HCT116 (cell line): Measurements from ENCODE around the gene HEATR5A. TPM values are rescaled to one million over a fixed set of nuclear protein-coding genes. Genes with fewer than 3 reads are reported as not detected.

Experiments
- ATAC-seq: fragments of 200-7000 bp; cut with Tn5 transposase; 2 replicates; pipeline ENCODE4 v1.9.1; 2020; ENCODE audit warnings: mild to moderate bottlenecking, moderate library complexity
- BruUV-seq: library from RNA; stranded (reverse); fragments of 400-500 nt; replicated peaks from 2 replicates; lab custom pipeline; 2021; lab: Mats Ljungman, UMichigan
- CTCF ChIA-PET: fragments of 300-600 bp; sonication (Branson Sonifier 250); formaldehyde crosslinking; loops from one replicate; lab custom pipeline; 2021; ENCODE audit warnings: antibody characterized with exemption; lab: Charles Lee
- POLR2A ChIA-PET: fragments of 300-600, 350-600 bp; sonication (Branson Sonifier 250); formaldehyde crosslinking; loops from one replicate; lab custom pipeline; 2021; ENCODE audit warnings: antibody characterized with exemption; lab: Charles Lee
- RAD21 ChIA-PET, 2 experiments: fragments of 300-600 bp; sonication (Branson Sonifier 250); formaldehyde crosslinking; loops; one replicate each; lab custom pipeline; 2023; ENCODE audit warnings: low total read pairs in 2 of 2; ENCODE audit not compliant: uncharacterized antibody in 2 of 2, unreplicated experiment in 2 of 2, low non-redundant PET in 1 of 2; lab: Charles Lee
- DNase-seq: peaks from one replicate; pipeline ENCODE4 v3.0.0-alpha.2; 2010; ENCODE audit warnings: low read depth, low spot score
- H2AFZ ChIP-seq: fragments of 200-600 bp; shearing (Covaris generic), sonication (generic); 2 replicates; pipeline ENCODE4 v1.6.1; 2017; ENCODE audit warnings: low read depth, mixed run types, mixed read lengths, antibody characterized with exemption, low read length; ENCODE audit not compliant: poor library complexity, severe bottlenecking
- H3K27ac ChIP-seq: 2 replicates; pipeline ENCODE4 v1.5.1; 2012; ENCODE audit warnings: low read depth, low read length
- H3K27me3 ChIP-seq: fragments of 200-600 bp; sonication (generic); 2 replicates; pipeline ENCODE4 v1.6.1; 2016; ENCODE audit warnings: mixed run types, low read length, mixed read lengths; ENCODE audit not compliant: insufficient read depth
- H3K36me3 ChIP-seq, 2 experiments: fragments of 200-500 bp in 1 of 2; fragments of 200-600 bp in 1 of 2; sonication (Bioruptor generic) in 1 of 2; sonication (generic) in 1 of 2; 2 replicates each; pipeline versions ENCODE4 v1.5.1 to v1.6.1; 2014 to 2016; ENCODE audit warnings: low read length in 2 of 2, inconsistent platforms in 1 of 2, mixed read lengths in 1 of 2, mixed run types in 1 of 2; ENCODE audit not compliant: insufficient read depth in 2 of 2, control insufficient read depth in 1 of 2
- H3K4me1 ChIP-seq, 2 experiments: fragments of 200-600 bp in 1 of 2; sonication (generic) in 1 of 2; 2 replicates each; pipeline versions ENCODE4 v1.5.1 to v1.6.1; 2012 to 2017; ENCODE audit warnings: low read length in 2 of 2, inconsistent platforms in 1 of 2, mild to moderate bottlenecking in 1 of 2, mixed read lengths in 1 of 2, mixed run types in 1 of 2, moderate library complexity in 1 of 2; ENCODE audit not compliant: insufficient read depth in 2 of 2, control insufficient read depth in 1 of 2
- H3K4me2 ChIP-seq: fragments of 200-600 bp; sonication (generic); 2 replicates; pipeline ENCODE4 v1.6.1; 2017; ENCODE audit warnings: mixed run types, low read length, mixed read lengths
- H3K4me3 ChIP-seq, 2 experiments: fragments of 200-600 bp in 1 of 2; sonication (generic) in 1 of 2; replicated peaks in 1 of 2; 2 replicates each; pipeline ENCODE4 v1.5.1; 2011 to 2016; ENCODE audit warnings: low read length in 2 of 2, control low read depth in 1 of 2, low read depth in 1 of 2, mild to moderate bottlenecking in 1 of 2, mixed read lengths in 1 of 2, mixed run types in 1 of 2
- H3K79me2 ChIP-seq: fragments of 200-600 bp; sonication (generic); 2 replicates; pipeline ENCODE4 v1.6.1; 2017; ENCODE audit warnings: mild to moderate bottlenecking, mixed run types, low read length, moderate library complexity, mixed read lengths; ENCODE audit not compliant: insufficient read depth
- H3K9ac ChIP-seq: fragments of 200-600 bp; sonication (generic); 2 replicates; pipeline ENCODE4 v1.6.1; 2016; ENCODE audit warnings: low read length, mixed read lengths
- H3K9me2 ChIP-seq: fragments of 200-600 bp; sonication (generic), shearing (Covaris generic); 2 replicates; pipeline ENCODE4 v1.6.1; 2017; ENCODE audit warnings: mixed run types, mild to moderate bottlenecking, moderate library complexity; ENCODE audit not compliant: insufficient read depth
- H3K9me3 ChIP-seq, 2 experiments: fragments of 200-500 bp in 1 of 2; fragments of 200-600 bp in 1 of 2; sonication (Bioruptor generic) in 1 of 2; sonication (generic) in 1 of 2; 2 replicates each; pipeline ENCODE4 v1.6.1; 2014 to 2017; ENCODE audit warnings: low read length in 2 of 2, mixed read lengths in 2 of 2, inconsistent platforms in 1 of 2, low read depth in 1 of 2, mild to moderate bottlenecking in 1 of 2, mixed run types in 1 of 2, moderate library complexity in 1 of 2; ENCODE audit not compliant: control insufficient read depth in 1 of 2, insufficient read depth in 1 of 2
- H4K20me1 ChIP-seq: fragments of 200-600 bp; sonication (generic), shearing (Covaris generic); 2 replicates; pipeline ENCODE4 v1.6.1; 2017; ENCODE audit warnings: mixed run types, mild to moderate bottlenecking, moderate library complexity; ENCODE audit not compliant: insufficient read depth
- ATF3 ChIP-seq: IDR thresholded peaks from 2 replicates; pipeline ENCODE4 v1.6.1; 2012
- CBX3 ChIP-seq: IDR thresholded peaks from 2 replicates; pipeline ENCODE4 v1.6.1; 2012; ENCODE audit warnings: low read depth
- CTCF ChIP-seq, 3 experiments: fragments of 200-600 bp in 1 of 3; sonication (generic) in 1 of 3; IDR thresholded peaks in 2 of 3; conservative IDR thresholded peaks in 1 of 3; 2 replicates each; pipeline ENCODE4 v1.5.1; 2012 to 2017; ENCODE audit warnings: low read depth in 2 of 3, low read length in 2 of 3, antibody characterized with exemption in 1 of 3, borderline replicate concordance in 1 of 3, control low read depth in 1 of 3, mild to moderate bottlenecking in 1 of 3, mixed read lengths in 1 of 3, mixed run types in 1 of 3, moderate library complexity in 1 of 3; ENCODE audit not compliant: insufficient read depth in 1 of 3
- EGR1 ChIP-seq: IDR thresholded peaks from 2 replicates; pipeline ENCODE4 v1.6.1; 2012; ENCODE audit warnings: low read depth
- EZH2 ChIP-seq: fragments of 200-600 bp; sonication (generic); IDR thresholded peaks from 2 replicates; pipeline ENCODE4 v1.6.1; 2017; ENCODE audit warnings: antibody characterized with exemption, mixed run types
- EZH2phosphoT487 ChIP-seq: fragments of 200-600 bp; IDR thresholded peaks from 2 replicates; pipeline ENCODE4 v1.6.1; 2018; ENCODE audit warnings: antibody characterized with exemption, borderline replicate concordance
- FOSL1 ChIP-seq: IDR thresholded peaks from 2 replicates; pipeline ENCODE4 v1.6.1; 2012; ENCODE audit warnings: low read depth
- JUND ChIP-seq: IDR thresholded peaks from 2 replicates; pipeline ENCODE4 v1.6.1; 2012
- MAX ChIP-seq: IDR thresholded peaks from 2 replicates; pipeline ENCODE4 v1.6.1; 2012
- POLR2A ChIP-seq: IDR thresholded peaks from 2 replicates; pipeline ENCODE4 v1.7.0; 2011; ENCODE audit warnings: borderline replicate concordance; ENCODE audit not compliant: insufficient read depth, insufficient read length; ENCODE audit errors: extremely low read depth
- POLR2AphosphoS5 ChIP-seq: IDR thresholded peaks from 2 replicates; pipeline ENCODE4 v1.6.1; 2011; ENCODE audit warnings: mild to moderate bottlenecking, low read depth, low read length, moderate library complexity
- RAD21 ChIP-seq: IDR thresholded peaks from 2 replicates; pipeline ENCODE4 v1.6.1; 2012; ENCODE audit warnings: low read depth, mild to moderate bottlenecking
- REST ChIP-seq: IDR thresholded peaks from 2 replicates; pipeline ENCODE4 v1.6.1; 2012; ENCODE audit warnings: low read depth
- SP1 ChIP-seq: IDR thresholded peaks from 2 replicates; pipeline ENCODE4 v1.6.1; 2012; ENCODE audit warnings: low read depth
- SRF ChIP-seq: IDR thresholded peaks from 2 replicates; pipeline ENCODE4 v1.6.1; 2012; ENCODE audit warnings: low read depth
- TCF7L2 ChIP-seq: IDR thresholded peaks from 2 replicates; pipeline ENCODE4 v1.7.0; 2011; ENCODE audit warnings: borderline replicate concordance, inconsistent platforms; ENCODE audit not compliant: insufficient read depth, insufficient read length; ENCODE audit errors: extremely low read depth
- YY1 ChIP-seq: IDR thresholded peaks from 2 replicates; pipeline ENCODE4 v1.6.1; 2011; ENCODE audit warnings: low read length, low read depth, moderate library complexity, mild to moderate bottlenecking; ENCODE audit not compliant: insufficient replicate concordance; ENCODE audit errors: extremely low read depth
- ZBTB33 ChIP-seq: IDR thresholded peaks from 2 replicates; pipeline ENCODE4 v1.6.1; 2011; ENCODE audit warnings: mild to moderate bottlenecking, low read length, moderate library complexity; ENCODE audit not compliant: insufficient replicate concordance; ENCODE audit errors: extremely low read depth
- ZFX ChIP-seq: fragments of 450-650 bp; IDR thresholded peaks from 2 replicates; pipeline ENCODE4 v1.6.1; 2017
- intact Hi-C: fragments of 100-400 bp; cut with micrococcal nuclease; formaldehyde crosslinking; loops from 2 replicates; pipeline ENCODE4 v1.10.0; 2022
- total RNA-seq: library from RNA; stranded (reverse); gene quantifications from one replicate; pipeline ENCODE4 v1.2.1, GENCODE V29; 2021; ENCODE audit not compliant: unreplicated experiment

Gene HEATR5A
- total RNA-seq, 1 experiment from 2014 or later = 20.9 TPM

GRCh38 chr14:31419179-31419966 is 977 bp downstream of the HEATR5A start:
- no peaks in the 10 kb centered on the region for H3K27me3 ChIP-seq
- TF ChIP-seq SRF (no peak), CTCF (IDR thresholded peaks at IDR 0.05 in 2 of 3, conservative IDR thresholded peaks at IDR 0.05 in 1 of 3; ENCODE audit: borderline replicate concordance in 1 of 3, insufficient read depth in 1 of 3, low read depth in 2 of 3, low read length in 2 of 3) (no peak), POLR2AphosphoS5 (no peak), SP1 (no peak), TCF7L2 (no peak), ZBTB33 (no peak), ATF3 (no peak), EGR1 (no peak), REST (no peak), POLR2A (no peak), YY1 (no peak), CBX3 (no peak), FOSL1 (no peak), ZFX (no peak), EZH2phosphoT487 (no peak), RAD21 (no peak), EZH2 (no peak), JUND (no peak), MAX (no peak)

More at GRCh38 chr14:31419179-31419966, 977 bp downstream of the HEATR5A start:
- DNase-seq (no peak), ATAC-seq (no peak)
- H3K9me3 ChIP-seq = no peaks in the 10 kb centered on the region
- intact Hi-C loops = no loop called here
- ChIA-PET RAD21 (no interaction called here), POLR2A (interaction anchor here (1.3 to 1.6 kb wide), 3 partner anchors 11 to 27 kb away, joined by 3 to 9 read pairs (median 7); no protein-coding TSS in a partner anchor), CTCF (no interaction called here)
- H3K79me2 ChIP-seq = peaks cover 28% of the 10 kb centered on the region
- H3K27ac ChIP-seq = peak overlapping the region; percentile 75
- peak overlapping the region; percentile 96 for H3K4me2 ChIP-seq
- no peaks in the 10 kb centered on the region for H3K36me3 ChIP-seq
- peak overlapping the region; percentile 37 for H2AFZ ChIP-seq
- no peaks in the 10 kb centered on the region for H4K20me1 ChIP-seq
- BruUV-seq = TSS peak; percentile 54
- peak overlapping the region; percentile 81 for H3K9ac ChIP-seq
- peaks cover 27 to 41% of the 10 kb centered on the region in 2 experiments for H3K4me1 ChIP-seq
- peak overlapping the region; percentile 95 to 96 for H3K4me3 ChIP-seq
- H3K9me2 ChIP-seq = no peaks in the 10 kb centered on the region
